ENCODE results near the gene SPTLC3.

The SPTLC3 gene

GRCh38 chr20:13008761-13009681 lies at the start of gene SPTLC3:
Gene SPTLC3 (plus strand): TSS chr20:13008972. CDS start chr20:13009268, 296 bp downstream.
- H3K4me3 ChIP-seq (ENCODE audit: low read depth, low read length): peak within 1 kb of the TSS; percentile 45
- in situ Hi-C loops (cut with HindIII; ENCODE audit: low sequenced_read_pairs): no loop called here
- no peak for TF ChIP-seq CTCF (IDR thresholded peaks at IDR 0.05; ENCODE audit: low read depth, low read length, missing control alignments)
- DNase-seq (ENCODE audit: low read depth): peak; percentile 53

- no peak for TF ChIP-seq CTCF (IDR thresholded peaks at IDR 0.05; ENCODE audit: low read depth, low read length, missing control alignments)
- DNase-seq (ENCODE audit: low read depth): no peak
- in situ Hi-C loops (cut with HindIII; ENCODE audit: low sequenced_read_pairs): no loop called here
- no peak overlapping the region for H3K4me3 ChIP-seq (ENCODE audit: low read depth, low read length)
Observed at GRCh38 chr20:12961725-12962124, 47.0 kb upstream of the SPTLC3 start.

GRCh38 chr20:12962895-12963294 lies 45.9 kb upstream of the SPTLC3 start:
- no peak for TF ChIP-seq CTCF (IDR thresholded peaks at IDR 0.05; ENCODE audit: low read depth, low read length, missing control alignments)
- no peak overlapping the region for H3K4me3 ChIP-seq (ENCODE audit: low read depth, low read length)
- in situ Hi-C loops (cut with HindIII; ENCODE audit: low sequenced_read_pairs): no loop called here
- no peak for DNase-seq (ENCODE audit: low read depth)

- H3K4me3 ChIP-seq (ENCODE audit: low read depth, low read length): no peak overlapping the region
- TF ChIP-seq CTCF (IDR thresholded peaks at IDR 0.05; ENCODE audit: low read depth, low read length, missing control alignments): no peak
- in situ Hi-C loops (cut with HindIII; ENCODE audit: low sequenced_read_pairs): no loop called here
- DNase-seq (ENCODE audit: low read depth): no peak
Observed at GRCh38 chr20:12963416-12963815, 45.4 kb upstream of the SPTLC3 start.

- in situ Hi-C loops (cut with HindIII; ENCODE audit: low sequenced_read_pairs): no loop called here
- H3K4me3 ChIP-seq (ENCODE audit: low read depth, low read length): no peak overlapping the region
- no peak for DNase-seq (ENCODE audit: low read depth)
- no peak for TF ChIP-seq CTCF (IDR thresholded peaks at IDR 0.05; ENCODE audit: low read depth, low read length, missing control alignments)
Observed at GRCh38 chr20:12965212-12965869, 43.4 kb upstream of the SPTLC3 start.

- no peak for TF ChIP-seq CTCF (IDR thresholded peaks at IDR 0.05; ENCODE audit: low read depth, low read length, missing control alignments)
- H3K4me3 ChIP-seq (ENCODE audit: low read depth, low read length): no peak overlapping the region
- in situ Hi-C loops (cut with HindIII; ENCODE audit: low sequenced_read_pairs): no loop called here
- DNase-seq (ENCODE audit: low read depth): no peak
Observed at GRCh38 chr20:12965870-12966251, 42.9 kb upstream of the SPTLC3 start.

Data from astrocyte of the cerebellum (primary cell).